Renal cortex interstitium (tissue), 11 donors: ENCODE results near the gene SLC6A18. TPM values are rescaled to one million over a fixed set of nuclear protein-coding genes. Genes with fewer than 3 reads are reported as not detected.
A peak's percentile ranks its signal among the peaks of the same experiment; 100 is the strongest.

ENCODE experiments used
- DNase-seq, 11 donors: peaks; one replicate each; pipeline ENCODE4 v3.0.0-alpha.2; 2013; ENCODE audit warnings: low read depth in 9 of 11, low spot score in 4 of 11; ENCODE audit errors: extremely low read depth in 1 of 11
- polyA plus RNA-seq, 3 donors: library from polyadenylated mRNA; unstranded; fragments of 120-200 nt; gene quantifications; one replicate each; pipeline ENCODE4 v1.2.1, GENCODE V29; 2013; ENCODE audit not compliant: insufficient read length in 3 of 3

The SLC6A18 gene
- polyA plus RNA-seq, 3 donors = 0.12 to 4.6 (median 3.4) TPM

GRCh38 chr5:1200495-1201326, 24.5 kb upstream of the SLC6A18 start:
- no peak for DNase-seq

GRCh38 chr5:1201327-1202025, 23.7 kb upstream of the SLC6A18 start, which contains the start of gene SLC6A19:
Gene SLC6A19 (plus strand): TSS chr5:1201595. CDS start chr5:1201651, 56 bp downstream.
- DNase-seq = no peak

- DNase-seq = no peak
Measured at GRCh38 chr5:1202026-1202797, 23.0 kb upstream of the SLC6A18 start.

- DNase-seq = no peak
Measured at GRCh38 chr5:1202798-1203185, 22.4 kb upstream of the SLC6A18 start.

GRCh38 chr5:1203311-1203967, 21.7 kb upstream of the SLC6A18 start:
- DNase-seq = no peak

GRCh38 chr5:1203968-1204692, 21.1 kb upstream of the SLC6A18 start:
- no peak for DNase-seq

- peak in 9 of 11 donors; percentile 65 to 87 (median 70) for DNase-seq
Measured at GRCh38 chr5:1204693-1205242, 20.4 kb upstream of the SLC6A18 start.

- no peak for DNase-seq
Measured at GRCh38 chr5:1205255-1206180, 19.7 kb upstream of the SLC6A18 start.

- DNase-seq = no peak
Measured at GRCh38 chr5:1206521-1207412, 18.4 kb upstream of the SLC6A18 start.

GRCh38 chr5:1207555-1207954, 17.6 kb upstream of the SLC6A18 start:
- DNase-seq = no peak

- DNase-seq = no peak
Measured at GRCh38 chr5:1208221-1208742, 16.9 kb upstream of the SLC6A18 start.

- DNase-seq = peak in 8 of 11 donors; percentile 58 to 84 (median 66)
Measured at GRCh38 chr5:1208743-1209488, 16.3 kb upstream of the SLC6A18 start.

GRCh38 chr5:1209489-1209852, 15.7 kb upstream of the SLC6A18 start:
- DNase-seq = no peak

GRCh38 chr5:1209896-1210776, 15.0 kb upstream of the SLC6A18 start:
- no peak for DNase-seq
